ENCODE measurements around the gene MYF6.

The MYF6 gene

GRCh38 chr12:80704420-80704819 is 3.0 kb upstream of the MYF6 start:
- no peak for DNase-seq (ENCODE audit: low read depth in 2 of 3, low spot score in 2 of 3)

GRCh38 chr12:80707830-80708258 is 410 bp downstream of the MYF6 start:
- no peak for DNase-seq (ENCODE audit: low read depth in 2 of 3, low spot score in 2 of 3)

- DNase-seq (ENCODE audit: low read depth in 2 of 3, low spot score in 2 of 3) = no peak
These were observed 983 bp downstream of the MYF6 start for GRCh38 chr12:80708259-80708974.

- no peak for DNase-seq (ENCODE audit: low read depth in 2 of 3, low spot score in 2 of 3)
These were observed 1.5 kb downstream of the MYF6 start for GRCh38 chr12:80708975-80709328.

GRCh38 chr12:80709811-80710726 is 2.6 kb downstream of the MYF6 start:
- no peak for DNase-seq (ENCODE audit: low read depth in 2 of 3, low spot score in 2 of 3)

- no peak for DNase-seq (ENCODE audit: low read depth in 2 of 3, low spot score in 2 of 3)
These were observed 3.5 kb downstream of the MYF6 start for GRCh38 chr12:80710727-80711449.

GRCh38 chr12:80711866-80712265 is 4.4 kb downstream of the MYF6 start:
- no peak for DNase-seq (ENCODE audit: low read depth in 2 of 3, low spot score in 2 of 3)

GRCh38 chr12:80712866-80713265 is 5.4 kb downstream of the MYF6 start:
- no peak for DNase-seq (ENCODE audit: low read depth in 2 of 3, low spot score in 2 of 3)

- no peak for DNase-seq (ENCODE audit: low read depth in 2 of 3, low spot score in 2 of 3)
These were observed 6.0 kb downstream of the MYF6 start for GRCh38 chr12:80713419-80713818.

- DNase-seq (ENCODE audit: low read depth in 2 of 3, low spot score in 2 of 3) = no peak
These were observed 6.6 kb downstream of the MYF6 start for GRCh38 chr12:80714055-80714454.

- no peak for DNase-seq (ENCODE audit: low read depth in 2 of 3, low spot score in 2 of 3)
These were observed 7.4 kb downstream of the MYF6 start for GRCh38 chr12:80714846-80715245.

GRCh38 chr12:80715713-80716249 is 8.3 kb downstream of the MYF6 start:
- no peak for DNase-seq (ENCODE audit: low read depth in 2 of 3, low spot score in 2 of 3)

- no peak for DNase-seq (ENCODE audit: low read depth in 2 of 3, low spot score in 2 of 3)
These were observed 9.4 kb downstream of the MYF6 start, which contains the start of gene MYF5 for GRCh38 chr12:80716696-80717469. Gene MYF5, plus strand, starts transcription at chr12:80716912. Its CDS starts 152 bp downstream, at chr12:80717064.

GRCh38 chr12:80717856-80718255 is 10.4 kb downstream of the MYF6 start:
- DNase-seq (ENCODE audit: low read depth in 2 of 3, low spot score in 2 of 3) = no peak

GRCh38 chr12:80720516-80720915 is 13.1 kb downstream of the MYF6 start:
- no peak for DNase-seq (ENCODE audit: low read depth in 2 of 3, low spot score in 2 of 3)

GRCh38 chr12:80721326-80721725 is 13.9 kb downstream of the MYF6 start:
- DNase-seq (ENCODE audit: low read depth in 2 of 3, low spot score in 2 of 3) = no peak

- DNase-seq (ENCODE audit: low read depth in 2 of 3, low spot score in 2 of 3) = no peak
These were observed 38.5 kb downstream of the MYF6 start for GRCh38 chr12:80745851-80746505.

- DNase-seq (ENCODE audit: low read depth in 2 of 3, low spot score in 2 of 3) = no peak
These were observed 40.4 kb downstream of the MYF6 start for GRCh38 chr12:80747800-80748199.

GRCh38 chr12:80749456-80749855 is 42.0 kb downstream of the MYF6 start:
- no peak for DNase-seq (ENCODE audit: low read depth in 2 of 3, low spot score in 2 of 3)

GRCh38 chr12:80752464-80752863 is 45.0 kb downstream of the MYF6 start:
- DNase-seq (ENCODE audit: low read depth in 2 of 3, low spot score in 2 of 3) = no peak
